DMS 273 treated with DMSO at 0.1 percent for 48 hours (cell line): ENCODE data around the gene FMN2.
"Not testable (repeated sequence)": the region's sequence is repeated elsewhere in the genome, so short reads cannot be mapped to it uniquely, and the experiment has no call there.

Experiments used
- DNase-seq: peaks from one replicate; lab custom pipeline; 2025; lab: John Stamatoyannopoulos, UW

Gene FMN2

DNA sequence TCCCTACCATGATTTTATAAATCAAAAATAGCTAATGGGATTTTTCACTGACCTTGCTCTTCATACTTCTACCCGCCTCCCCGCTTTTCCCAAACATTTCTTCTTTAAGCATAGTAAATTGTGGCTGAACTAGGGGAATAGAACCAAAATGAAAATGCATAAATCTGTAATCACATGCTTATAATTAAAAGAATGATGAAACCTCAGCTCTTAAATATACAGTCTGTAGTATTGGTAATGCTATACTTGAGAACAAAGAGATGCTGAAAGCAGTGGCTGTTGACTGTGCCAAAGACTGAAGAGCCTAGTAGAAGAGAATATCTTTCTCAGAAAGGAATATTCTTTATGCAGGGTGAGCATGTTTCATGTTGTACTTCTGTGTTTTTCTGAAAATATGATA is 271.1 kb downstream of the FMN2 start:
- DNase-seq: no peak

DNA sequence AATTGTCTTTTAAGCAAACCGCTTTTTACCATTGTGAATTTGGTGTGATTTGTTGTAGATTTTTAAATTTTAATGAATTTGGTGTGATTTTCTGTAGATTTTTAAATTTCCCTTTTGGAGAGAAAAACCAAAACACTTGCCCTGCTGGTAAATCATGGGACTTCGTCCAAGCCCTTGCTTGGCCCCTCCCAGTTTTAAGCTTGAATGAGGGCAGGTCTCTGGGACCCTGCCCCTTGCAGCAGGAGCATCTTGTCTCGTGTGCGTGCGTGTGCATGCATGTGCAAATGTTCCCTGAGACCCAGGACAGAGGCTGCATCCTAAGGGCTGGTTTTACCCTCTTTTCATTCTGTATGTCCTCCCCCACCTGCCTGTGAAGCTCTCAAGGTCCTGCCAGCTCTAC is 271.6 kb downstream of the FMN2 start:
- no peak for DNase-seq

DNA sequence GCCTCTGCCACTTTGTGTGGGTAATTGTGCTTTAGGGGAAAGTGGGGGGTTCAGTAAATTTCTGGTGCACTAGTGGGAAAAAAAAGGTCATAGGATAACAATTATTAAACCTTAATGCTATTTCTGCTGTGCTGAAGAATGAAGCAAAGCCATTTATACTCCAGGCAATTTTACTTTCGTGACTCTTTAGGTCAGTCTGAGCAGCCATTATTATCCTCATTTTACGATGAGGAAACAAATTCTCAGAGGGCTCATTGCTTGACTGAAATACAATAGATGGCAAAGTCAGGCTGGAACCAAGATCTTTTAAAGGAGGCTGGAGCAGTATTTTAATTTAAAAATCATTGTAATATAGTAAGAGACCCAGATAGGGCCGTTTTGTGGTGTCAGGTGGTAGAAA is 272.2 kb downstream of the FMN2 start:
- DNase-seq: no peak

DNA sequence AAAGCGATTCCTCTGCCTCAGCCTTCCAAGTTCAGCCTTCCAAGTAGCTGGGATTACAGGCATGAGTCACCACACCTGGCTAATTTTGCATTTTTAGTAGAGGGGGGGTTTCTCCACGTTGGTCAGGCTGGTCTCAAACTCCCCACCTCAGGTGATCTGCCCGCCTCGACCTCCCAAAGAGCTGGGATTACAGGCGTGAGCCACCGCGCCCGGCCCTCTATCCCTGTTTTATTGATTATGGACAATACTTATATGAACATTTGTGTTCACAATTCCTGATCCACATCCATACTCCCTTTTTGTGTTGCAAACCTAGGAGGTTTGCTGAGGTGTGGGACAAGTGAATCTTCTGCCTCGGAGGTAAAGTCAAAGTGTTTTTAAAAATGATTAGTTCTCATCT is 275.0 kb downstream of the FMN2 start:
- no peak for DNase-seq

DNA sequence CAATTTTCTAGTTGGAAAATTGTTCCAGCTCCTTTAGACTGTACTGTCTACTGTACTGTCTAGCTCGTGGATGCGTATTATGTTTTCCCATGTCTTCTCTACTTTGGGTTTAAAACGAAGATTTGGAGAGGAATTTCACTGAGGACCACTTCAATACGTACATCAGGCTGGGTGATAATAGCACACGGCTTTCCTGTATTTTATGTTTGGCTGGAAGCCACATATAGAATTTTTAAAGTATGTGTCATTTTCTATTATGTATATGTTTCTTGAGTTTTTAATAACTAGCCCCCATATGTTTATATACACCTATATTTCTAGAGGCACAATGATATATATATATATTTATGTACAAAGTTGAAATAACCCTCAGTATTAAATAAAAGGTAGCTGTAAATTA is 293.9 kb downstream of the FMN2 start:
- no peak for DNase-seq

DNA sequence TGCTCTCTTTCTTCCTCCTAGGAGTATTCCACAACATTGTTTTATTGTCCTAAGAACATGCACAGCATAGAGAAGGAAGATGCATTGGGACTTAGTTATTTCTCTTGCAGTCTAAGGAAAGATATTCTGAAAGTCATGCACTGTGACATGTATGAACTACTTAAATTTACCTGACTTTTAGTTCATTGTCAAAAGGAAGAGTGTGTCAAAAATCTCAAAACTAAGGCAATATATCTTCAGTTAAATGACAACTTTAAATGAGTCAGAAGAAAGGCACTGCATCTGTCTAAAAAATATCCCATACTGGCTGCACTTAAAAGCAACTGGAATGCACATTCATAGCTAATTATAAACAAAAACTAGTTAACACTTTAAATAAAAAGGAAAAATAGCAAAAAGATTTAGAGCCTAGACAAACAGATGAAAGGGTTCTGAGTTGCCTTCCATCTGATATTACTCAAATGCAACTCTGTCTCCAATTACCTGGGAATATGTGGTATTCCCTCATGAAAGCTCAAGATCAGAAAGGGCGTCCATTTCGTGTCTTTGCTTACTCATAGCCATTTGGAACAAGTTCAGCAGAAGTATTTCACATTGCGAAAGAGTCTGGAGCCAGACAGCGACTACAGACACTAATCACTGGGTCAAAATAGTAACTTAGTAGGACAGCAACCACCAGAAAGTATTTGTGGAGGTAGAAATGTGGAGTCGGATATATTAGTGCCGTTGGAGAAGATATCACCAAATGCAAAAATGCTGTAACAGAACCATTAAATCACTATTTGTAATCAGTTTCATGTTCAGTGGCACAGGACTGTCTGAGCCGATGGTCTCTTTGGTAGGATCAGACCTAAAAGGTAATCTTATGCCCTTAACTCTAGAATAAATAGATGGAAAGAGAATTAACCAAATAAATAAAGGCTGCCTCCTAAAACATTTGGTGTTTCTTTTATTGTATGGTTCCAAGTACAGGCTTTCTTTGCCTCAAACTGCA is 294.6 kb downstream of the FMN2 start:
- no peak for DNase-seq

DNA sequence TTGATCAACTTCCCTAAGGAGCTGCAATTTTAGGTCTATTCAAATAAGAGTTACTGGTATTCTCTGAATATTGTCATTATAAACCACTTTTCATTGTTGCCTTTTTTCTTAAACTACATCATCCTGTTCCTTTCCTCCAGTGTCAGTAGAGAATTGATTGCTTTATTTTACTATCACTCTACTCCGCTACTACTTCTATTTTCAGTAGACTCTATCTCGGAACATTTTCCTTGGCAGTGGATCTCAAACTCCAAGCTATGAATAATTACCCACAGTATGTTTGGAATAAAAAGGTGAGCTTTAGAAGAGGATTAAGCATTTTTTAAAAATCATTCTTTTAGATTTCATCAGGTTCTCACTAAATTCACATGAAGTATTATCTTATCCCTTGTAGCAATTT is 295.4 kb downstream of the FMN2 start:
- DNase-seq: no peak

DNA sequence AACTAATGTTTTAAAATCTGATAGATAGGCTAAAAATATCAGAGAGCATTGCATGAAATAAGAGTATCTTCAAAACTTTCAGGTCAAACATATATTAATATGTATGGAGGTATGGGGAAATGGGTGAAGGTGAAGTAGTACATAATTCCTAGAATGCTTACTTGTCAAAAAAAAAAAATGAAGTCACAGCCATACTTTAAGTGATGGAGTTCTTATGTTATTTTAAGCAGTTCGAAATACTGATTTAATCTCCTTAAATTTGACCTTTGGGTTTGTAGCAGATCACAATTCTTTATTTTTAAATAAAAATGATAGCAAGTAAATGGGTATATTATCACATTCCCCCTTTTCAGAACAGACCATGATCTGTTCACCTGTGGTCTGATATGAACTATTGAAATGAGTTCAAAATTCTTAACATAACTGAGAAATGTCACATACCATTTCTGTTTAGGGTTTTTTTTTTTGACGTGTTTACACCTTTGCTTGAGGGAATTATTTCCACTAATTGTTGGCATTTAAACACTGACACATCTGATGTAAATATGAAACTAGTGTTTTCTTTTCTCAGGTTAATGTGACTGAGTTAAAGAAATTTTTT is 300.1 kb downstream of the FMN2 start:
- DNase-seq: no peak

DNA sequence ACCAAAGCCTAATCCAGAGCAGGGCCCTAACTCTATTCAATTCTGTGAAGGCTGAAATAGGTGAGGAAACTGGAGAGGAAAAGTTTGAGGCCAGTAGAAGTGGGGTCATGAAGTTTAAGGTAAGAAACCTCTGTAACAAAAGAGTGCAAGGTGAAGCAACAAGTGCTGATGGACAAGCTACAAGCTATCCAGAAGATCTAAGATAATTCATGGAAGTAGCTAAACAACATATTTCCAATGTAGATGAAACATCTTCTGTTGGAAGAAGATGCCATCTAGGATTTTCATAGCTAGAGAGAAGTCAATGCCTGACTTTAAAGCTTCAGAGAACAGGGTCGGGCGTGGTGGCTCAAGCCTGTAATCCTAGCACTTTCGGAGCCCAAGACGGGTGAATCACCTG is 302.7 kb downstream of the FMN2 start:
- DNase-seq: no peak

DNA sequence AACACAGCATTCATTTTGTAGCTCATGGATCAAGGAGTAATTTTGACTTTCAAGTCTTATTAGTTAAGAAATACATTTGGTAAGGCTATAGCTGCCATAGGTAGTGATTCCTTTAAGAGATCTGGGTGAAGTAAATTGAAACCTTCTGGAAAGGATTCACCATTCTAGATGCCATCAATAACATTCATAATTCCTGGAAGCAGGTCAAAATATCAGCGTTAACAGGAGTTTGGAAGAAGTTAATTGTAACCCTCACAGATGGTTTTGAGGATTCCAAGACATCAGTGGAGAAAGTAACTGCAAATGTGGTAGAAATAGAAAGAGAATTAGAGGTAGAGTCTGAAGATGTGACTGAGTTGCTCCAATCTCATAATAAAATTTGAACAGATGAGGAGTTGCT is 303.7 kb downstream of the FMN2 start:
- no peak for DNase-seq

DNA sequence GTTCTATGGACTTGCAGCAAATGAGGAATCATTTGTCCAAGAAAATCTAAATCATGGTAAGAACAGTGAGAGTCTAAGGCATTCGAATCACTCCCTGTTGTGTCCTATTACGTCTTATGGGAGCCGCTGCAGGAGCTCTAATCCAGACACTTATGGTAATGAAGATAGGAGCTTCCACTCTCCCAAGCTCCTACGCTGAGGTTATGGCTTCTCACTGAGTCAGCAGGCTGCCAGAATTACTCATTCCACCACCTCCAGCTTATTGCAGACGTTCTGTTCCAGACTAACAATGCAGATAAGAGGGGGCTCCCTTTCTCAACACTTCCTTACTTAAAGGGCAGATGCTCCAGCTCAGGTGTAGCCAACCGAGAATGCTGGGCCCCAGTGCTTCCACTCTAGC is 307.7 kb downstream of the FMN2 start:
- DNase-seq: no peak

DNA sequence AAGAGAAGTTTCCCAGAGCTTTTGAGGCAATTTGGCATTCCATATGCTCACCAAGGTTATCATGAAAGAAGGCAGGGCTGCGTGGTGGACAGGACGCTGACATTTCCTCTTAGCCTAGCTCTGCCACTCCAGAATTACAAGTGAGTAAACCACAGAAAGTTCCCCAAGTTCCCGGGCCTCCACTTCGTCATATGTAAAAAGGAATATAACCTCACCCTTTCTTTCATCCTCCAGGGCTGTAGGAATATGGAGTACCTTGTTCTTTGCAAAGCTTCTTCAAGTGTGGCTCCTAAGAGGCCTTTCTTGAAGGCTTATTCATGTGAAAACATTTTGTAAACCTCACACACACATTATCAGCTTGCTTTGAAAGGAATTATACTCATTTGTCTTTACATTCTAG is 310.0 kb downstream of the FMN2 start:
- no peak for DNase-seq

DNA sequence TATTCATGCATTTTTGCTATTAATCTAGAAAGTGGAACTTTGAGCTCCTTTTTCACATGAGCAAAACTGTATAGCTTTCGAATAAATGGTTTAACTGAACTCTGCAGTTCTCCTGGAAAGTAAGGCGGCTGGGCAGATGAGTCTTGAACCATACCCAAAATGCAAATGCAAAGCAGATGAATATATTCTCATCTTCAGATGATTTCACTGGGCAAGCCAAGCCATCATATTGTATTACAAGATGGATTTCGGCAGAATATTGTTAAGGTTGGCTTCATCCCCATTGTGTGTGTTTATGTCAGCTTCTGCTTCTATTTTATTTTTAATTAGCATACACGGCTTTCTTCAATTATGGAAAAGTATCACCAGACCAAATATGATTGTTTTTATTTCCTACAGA is 310.6 kb downstream of the FMN2 start:
- no peak for DNase-seq

DNA sequence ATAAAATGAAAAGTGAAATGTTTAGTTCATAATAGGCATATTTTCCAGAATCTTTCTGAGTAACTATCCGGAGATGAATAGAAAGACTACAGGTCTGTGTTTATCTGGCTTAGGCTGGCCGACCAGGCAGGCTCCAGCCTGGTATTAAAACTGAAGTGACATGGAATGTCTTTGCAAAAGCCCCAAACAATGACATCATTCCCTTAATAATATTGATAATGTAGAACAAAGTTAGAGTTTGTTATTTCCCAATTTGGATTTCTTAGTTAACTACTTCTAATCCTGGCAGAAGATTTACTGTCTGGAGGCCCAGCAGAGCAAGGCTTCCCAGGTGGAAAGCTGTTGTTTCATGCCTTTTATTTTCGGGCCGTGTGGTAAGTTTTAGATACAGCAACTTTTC is 312.6 kb downstream of the FMN2 start:
- DNase-seq: no peak

DNA sequence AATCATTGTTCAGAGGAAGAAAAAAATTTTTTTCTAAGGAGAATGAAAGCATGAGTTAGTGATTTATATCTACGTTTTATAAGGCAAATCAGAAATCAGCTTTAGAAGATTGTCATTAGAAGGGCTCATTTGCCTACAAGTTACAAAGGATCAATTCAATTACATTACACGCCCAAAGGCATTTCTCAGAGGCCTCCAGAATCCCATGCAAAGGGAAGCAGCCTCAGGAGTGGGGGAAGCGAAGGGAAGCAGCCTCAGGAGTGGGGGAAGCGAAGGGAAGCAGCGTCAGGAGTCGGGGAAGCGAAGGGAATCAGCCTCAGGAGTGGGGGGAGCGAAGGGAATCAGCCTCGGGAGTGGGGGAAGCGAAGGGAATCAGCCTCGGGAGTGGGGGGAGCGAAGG is 314.1 kb downstream of the FMN2 start:
- DNase-seq: no peak

DNA sequence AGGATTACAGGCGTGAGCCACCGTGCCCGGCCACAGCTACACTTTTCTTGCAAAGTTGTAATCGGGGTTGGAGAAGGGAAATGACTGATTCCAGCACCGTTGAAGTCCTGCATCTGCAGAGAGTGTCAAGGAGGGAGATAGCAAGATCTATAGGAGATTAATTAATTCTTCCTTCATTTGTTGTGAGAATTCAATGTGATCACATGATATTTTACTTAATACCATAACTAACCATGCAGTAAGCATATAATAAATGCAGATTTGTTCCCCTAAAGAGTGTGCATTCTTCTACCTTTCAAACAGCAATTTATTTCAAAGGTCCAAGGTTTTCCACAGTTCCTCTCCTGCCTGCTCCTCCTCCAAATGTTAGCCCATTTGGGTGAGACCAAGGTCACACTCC is 315.7 kb downstream of the FMN2 start:
- DNase-seq: no peak

DNA sequence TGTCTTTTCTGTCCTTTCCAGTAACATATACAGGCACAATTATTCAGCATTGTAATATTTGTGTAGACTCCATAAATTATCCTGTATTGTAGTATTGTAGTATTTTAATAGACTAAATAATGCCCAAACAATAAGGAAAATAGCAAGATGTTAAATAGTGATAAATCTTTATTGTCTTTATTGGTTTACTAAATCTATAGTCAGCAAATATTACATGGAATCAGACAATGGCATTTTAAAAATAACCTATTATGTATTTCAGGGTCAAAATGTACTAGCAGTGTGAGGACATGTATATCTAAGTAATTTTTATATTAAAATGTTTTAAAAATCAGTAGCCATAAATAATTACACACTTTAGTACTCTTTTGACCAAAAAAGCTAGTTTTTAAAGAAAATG is 317.9 kb downstream of the FMN2 start:
- DNase-seq: no peak

DNA sequence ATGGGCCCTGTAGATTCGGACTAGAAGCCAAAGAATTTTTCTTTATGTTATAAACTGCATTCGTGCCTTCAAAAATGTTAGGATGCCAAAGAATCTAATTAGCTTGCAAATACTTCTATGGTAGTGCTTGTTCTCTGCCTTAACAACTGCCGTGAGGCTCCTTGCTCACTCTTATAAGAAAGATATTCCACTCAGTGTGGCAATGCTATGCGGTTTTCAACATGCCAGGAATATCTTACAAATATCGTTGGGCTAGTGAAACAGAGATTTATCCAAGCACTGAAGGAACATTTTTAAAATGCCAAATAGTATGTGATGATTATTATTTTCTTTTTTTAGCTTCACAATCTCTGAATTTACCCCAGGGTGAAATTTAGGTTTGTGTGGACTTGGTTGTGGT is 322.0 kb downstream of the FMN2 start:
- no peak for DNase-seq

DNA sequence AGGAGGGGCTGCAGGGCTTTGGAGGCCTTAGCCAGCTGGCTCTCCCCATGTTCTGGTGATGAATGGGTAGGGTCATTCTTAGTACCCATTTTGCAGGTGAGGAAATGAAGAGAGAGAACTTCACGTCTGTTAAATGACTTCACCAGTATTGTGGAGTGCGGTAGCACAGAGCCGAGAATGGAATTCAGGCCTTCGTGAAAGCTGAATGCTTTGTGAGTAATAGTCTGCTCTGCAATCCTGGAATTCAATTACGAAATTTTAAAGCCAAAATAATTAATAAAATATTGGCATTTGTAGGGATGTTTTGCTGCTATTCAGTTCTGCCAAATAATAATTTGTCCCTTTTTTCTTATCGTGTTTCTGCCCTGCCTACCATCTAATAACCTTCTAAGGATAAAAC is 322.6 kb downstream of the FMN2 start:
- no peak for DNase-seq

DNA sequence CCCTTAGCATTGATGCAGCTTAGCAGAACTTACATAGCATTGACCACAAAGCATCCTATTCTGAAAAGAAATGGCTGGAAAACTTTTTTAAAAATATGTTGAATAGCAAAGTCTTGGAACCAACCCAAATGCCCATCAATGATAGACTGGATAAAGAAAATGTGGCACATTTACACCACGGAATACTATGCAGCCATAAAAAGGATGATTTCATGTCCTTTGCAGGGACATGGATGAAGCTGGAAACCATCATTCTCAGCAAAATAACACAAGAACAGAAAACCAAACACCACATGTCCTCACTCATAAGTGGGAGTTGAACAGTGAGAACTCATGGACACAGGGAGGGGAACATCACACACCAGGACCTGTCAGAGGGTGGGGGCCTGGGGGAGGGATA is 323.3 kb downstream of the FMN2 start:
- not testable (repeated sequence) for DNase-seq

DNA sequence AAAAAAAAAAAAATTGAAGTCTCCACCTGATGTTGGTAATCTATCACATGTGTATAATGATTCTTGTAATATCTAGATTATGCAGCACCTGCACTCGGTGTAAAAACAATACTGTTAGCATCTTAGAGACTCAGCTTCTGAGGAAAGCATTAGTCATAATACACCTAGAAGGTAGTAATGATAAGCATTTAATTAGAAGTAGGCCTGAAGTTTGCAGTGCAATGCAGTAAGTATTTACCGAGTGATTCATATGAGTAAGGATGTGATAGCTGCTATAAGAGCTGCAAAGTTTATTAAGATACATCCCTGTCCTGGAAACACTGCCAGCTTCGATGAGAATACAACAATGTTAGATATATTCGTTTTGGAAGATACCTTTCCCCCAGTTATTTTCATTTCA is 323.8 kb downstream of the FMN2 start:
- DNase-seq: no peak

DNA sequence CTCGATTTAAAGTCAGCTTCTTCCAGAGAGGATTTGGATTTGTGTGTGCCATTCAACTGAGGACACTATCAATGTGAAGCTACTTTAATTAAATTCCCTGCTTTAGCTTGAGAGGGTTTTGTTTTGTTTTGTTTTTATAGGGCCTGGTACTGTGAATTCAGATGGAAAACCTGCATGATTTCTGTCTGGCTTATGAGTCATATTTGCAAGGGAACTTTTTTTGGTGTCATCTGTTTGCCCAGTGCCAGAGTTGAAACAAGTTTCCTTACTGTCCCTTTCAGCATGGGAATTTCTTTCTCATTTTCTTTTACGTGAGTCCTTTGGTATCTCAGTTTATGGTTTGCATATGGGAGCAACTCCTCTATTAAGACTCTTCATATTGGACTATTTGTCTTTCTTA is 325.6 kb downstream of the FMN2 start:
- no peak for DNase-seq

DNA sequence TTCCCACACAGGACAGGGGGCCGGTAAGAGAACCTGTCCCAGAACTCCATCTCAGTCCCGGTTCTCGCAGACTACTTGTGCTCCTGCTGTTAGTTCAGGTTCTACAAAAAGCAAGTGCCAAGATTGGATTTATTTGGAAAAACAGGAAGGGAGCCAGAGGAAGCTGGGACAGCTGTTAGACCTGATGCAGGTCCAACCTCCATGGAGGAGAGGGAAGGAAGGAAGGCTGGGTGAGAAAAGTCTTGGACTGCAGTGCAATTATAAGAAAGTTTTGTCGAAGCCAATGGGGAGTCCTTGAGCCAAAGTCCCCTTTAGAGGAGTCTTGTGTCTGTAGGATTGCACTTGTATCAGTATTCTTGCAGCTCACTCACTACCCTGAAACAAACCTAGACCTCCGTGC is 329.1 kb downstream of the FMN2 start:
- DNase-seq: no peak
